CMK (cell line): ENCODE results near the gene CKAP2.
"Not testable (repeated sequence)": the region's sequence is repeated elsewhere in the genome, so short reads cannot be mapped to it uniquely, and the experiment has no call there.

Source experiments
- DNase-seq: peaks from one replicate; pipeline ENCODE4 v3.0.0-alpha.2; 2010; ENCODE audit warnings: low read depth

Gene CKAP2

GRCh38 chr13:52454820-52455676, at the start of gene CKAP2:
Gene CKAP2, plus strand, starts transcription at chr13:52455478. Its CDS starts 79 bp downstream, at chr13:52455557.
- DNase-seq: peak; percentile 94

- DNase-seq: peak; percentile 46
Observed at GRCh38 chr13:52405767-52406494, 49.3 kb upstream of the CKAP2 start, which contains the start of gene THSD1. Gene THSD1, minus strand, starts transcription at chr13:52406172. Its CDS starts 3,572 bp downstream, at chr13:52402600.

DNA sequence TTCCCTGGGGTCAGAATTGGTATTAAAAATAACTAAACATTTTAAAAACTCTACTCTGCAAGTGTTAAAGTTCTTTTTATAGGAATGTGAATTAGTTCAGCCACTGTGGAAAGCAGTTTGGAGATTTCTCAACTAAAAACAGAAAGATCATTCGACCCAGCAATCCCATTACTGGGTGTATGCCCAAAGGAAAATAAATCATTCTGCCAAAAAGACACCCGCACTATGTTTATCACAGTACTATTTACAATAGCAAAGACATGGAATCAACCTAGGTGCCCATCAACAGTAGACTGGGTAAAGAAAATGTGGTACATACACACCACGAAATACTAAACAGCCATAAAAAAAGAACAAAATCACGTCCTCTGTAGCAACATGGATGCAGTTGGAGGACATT, 48.6 kb upstream of the CKAP2 start:
- no peak for DNase-seq

- not testable (repeated sequence) for DNase-seq
Observed at GRCh38 chr13:52407436-52407835, 47.8 kb upstream of the CKAP2 start.

DNA sequence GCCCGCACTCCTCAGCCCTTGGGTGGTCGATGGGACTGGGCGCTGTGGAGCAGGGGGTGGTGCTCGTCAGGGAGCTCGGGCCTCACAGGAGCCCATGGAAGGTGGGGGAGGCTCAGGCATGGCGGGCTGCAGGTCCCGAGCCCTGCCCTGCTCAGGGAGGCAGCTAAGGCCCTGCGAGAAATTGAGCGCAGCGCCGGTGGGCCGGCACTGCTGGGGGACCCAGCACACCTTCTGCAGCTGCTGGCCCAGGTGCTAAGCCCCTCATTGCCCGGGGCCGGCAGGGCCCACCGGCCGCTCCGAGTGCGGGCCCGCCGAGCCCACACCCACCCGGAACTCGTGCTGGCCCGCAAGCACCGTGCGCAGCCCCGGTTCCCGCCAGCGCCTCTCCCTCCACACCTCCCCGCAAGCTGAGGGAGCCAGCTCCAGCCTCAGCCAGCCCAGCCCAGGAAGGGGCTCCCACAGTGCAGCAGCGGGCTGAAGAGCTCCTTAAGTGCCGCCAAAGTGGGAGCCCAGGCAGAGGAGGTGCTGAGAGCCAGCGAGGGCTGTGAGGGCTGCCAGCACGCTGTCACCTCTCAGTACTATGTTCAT, 47.1 kb upstream of the CKAP2 start:
- DNase-seq: not testable (repeated sequence)

- DNase-seq: no peak
Observed at GRCh38 chr13:52411629-52412028, 43.6 kb upstream of the CKAP2 start.

DNA sequence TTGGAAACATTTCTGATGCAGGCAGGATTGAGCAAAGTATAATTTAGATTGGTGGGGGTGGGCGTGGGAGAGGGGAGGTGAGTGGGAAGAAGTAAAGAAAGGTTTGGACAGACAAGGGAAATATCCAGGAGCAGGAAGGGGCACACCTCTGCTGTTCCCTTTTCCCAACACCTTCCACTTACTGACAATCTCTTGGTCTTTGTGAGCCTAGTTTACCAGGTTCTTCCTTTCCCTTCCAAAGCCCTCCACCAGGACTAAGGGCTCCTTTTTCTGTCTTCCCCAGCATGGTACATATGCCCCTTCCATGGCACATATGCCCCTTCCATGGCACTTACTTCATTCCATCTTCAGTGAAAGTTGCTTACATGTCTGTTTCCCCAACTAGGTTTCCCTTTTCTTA, 43.1 kb upstream of the CKAP2 start:
- no peak for DNase-seq

DNA sequence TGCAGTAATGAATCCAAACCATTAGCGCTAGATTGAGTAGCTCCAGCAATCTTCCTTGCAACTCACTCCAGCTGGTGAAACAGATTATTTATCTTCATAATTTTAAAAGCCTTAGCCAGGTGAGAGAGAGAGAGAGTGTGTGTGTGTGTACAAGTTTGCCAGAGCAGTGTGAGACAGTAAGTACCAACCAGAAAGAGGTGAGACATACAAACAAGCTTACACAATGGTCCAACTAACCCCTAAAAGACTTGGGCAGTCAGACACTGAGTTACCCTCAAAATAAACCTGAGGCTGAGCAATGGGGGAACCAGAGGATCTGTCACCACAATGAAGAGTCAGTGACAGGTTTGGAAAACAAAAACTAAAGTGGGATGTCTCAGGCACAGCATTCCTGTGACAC, 41.2 kb upstream of the CKAP2 start:
- DNase-seq: no peak

GRCh38 chr13:52414963-52415362, 40.3 kb upstream of the CKAP2 start:
- DNase-seq: no peak

DNA sequence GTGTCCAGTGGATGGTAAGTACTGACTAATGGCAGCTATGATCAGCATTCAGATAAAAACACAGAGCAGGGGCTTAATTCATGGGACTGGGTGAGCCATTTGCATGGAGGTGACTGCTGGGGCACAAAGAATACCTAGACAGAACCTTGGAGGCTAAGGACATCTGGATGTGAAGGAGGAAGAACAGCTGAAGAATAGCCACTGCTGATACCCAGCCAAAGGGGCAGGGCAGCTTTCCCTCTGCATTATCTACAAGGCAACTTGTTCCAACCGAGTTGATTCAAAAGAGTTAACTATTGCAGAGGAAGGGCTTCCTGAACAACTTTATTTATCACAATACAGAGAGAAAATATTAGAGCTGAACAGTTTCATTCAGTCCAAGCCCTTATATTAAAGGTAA, 36.2 kb upstream of the CKAP2 start:
- DNase-seq: no peak

DNA sequence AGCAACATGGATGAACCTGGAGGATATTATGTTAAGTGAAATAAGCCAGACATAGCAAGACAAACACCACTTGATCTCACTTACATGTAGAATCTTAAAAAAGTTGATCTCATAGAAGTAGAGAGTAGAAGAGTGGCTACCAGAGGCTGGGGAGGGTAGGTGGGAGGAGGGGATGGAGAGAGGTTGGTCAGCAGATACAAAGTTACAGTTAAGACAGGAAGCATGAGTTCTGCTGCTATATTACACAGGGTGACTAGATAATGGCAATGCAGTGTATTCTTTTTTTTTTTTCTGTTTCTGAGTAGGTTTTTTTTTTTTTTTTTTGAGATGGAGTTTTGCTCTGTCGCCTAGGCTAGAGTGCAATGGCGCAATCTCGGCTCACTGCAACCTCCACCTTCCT, 34.1 kb upstream of the CKAP2 start:
- peak; percentile 30 for DNase-seq

DNA sequence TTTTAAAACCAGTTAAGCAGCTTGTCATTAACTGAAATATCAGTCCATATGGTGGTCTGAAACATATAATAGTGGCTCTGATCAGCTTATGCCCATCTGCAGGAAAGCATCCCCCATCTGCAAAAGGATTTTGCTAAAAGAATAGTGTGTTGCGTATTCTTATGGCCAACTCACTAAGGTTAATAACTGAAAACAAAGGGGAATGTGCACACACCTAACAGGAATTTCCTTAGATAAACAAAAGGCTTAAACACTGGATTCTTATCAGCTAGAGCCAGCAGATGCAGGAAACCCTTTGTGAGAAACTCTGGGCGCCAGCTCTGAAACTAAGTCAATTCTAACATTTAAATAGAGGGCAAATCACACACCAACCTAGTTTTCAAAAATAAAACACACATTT, 27.0 kb upstream of the CKAP2 start:
- DNase-seq: peak; percentile 84

DNA sequence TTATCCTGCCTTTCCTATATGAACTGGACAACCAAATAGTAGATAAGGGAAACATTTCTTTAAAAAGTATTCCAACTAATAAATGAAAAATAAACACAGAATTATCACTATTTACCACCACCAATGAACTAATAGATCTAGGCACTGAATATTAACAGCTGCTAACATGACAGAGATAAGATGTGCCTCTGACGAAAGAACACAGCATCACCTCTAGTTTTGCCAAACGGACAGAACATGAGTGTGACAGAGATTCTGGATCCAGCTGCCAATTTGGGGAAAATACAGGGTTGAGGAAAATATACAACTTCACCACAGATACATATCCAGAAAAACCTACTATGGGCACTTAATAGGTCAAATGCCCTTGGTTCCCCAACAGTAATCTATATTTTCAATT, 22.8 kb upstream of the CKAP2 start:
- DNase-seq: no peak

DNA sequence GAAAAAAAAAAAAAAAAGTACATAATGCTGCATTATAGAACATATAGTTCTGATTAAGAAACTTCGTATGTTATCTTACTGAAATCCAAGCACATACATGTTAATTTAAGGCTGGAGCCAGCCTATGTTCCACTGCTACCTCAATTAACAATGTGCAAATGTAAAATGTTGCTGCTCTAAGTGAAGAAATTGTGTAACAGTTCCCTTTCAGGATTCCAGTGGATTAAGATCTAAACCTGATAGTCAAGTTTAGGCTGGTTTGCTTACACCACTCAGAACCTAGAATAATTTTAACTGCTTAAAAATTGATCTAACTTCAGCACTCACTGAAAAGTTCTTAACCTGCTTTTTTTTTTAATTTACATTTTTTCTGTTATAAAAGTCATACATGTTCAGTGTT, 9.0 kb upstream of the CKAP2 start:
- DNase-seq: no peak

- DNase-seq: no peak
Observed at GRCh38 chr13:52447354-52447753, 7.9 kb upstream of the CKAP2 start.

- no peak for DNase-seq
Observed at GRCh38 chr13:52447815-52448552, 7.3 kb upstream of the CKAP2 start.

DNA sequence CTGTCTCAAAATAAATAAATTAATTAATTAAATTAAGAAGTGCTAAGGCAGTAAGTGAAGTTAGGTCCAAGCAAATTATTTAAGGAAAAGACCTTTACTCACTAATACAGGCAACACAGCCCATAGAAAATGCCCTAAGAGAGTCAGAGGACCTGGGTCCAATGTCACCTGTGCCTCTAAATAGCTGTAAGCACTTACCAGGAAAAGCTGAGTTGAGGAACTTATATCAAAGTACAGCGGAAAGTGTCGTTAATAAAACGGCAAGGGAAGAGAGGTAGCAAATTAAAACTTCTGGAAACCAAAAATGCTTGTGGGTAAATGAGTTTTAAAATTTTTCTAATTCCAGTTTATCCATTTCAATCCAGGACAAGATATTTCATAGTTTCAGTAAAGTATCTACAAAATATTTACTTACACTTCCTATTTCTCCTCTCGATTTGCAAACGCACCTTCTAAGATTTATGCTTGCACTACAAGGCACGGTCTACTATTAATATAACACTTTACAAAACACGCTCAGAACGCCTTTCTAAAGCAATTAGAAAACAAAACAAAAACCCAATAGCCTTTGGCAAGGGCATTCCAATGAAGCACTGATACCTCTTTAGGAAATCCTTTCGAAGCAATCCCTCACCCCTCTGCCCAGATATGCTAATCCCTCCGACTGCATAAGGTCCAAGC, 5.8 kb upstream of the CKAP2 start:
- no peak for DNase-seq

DNA sequence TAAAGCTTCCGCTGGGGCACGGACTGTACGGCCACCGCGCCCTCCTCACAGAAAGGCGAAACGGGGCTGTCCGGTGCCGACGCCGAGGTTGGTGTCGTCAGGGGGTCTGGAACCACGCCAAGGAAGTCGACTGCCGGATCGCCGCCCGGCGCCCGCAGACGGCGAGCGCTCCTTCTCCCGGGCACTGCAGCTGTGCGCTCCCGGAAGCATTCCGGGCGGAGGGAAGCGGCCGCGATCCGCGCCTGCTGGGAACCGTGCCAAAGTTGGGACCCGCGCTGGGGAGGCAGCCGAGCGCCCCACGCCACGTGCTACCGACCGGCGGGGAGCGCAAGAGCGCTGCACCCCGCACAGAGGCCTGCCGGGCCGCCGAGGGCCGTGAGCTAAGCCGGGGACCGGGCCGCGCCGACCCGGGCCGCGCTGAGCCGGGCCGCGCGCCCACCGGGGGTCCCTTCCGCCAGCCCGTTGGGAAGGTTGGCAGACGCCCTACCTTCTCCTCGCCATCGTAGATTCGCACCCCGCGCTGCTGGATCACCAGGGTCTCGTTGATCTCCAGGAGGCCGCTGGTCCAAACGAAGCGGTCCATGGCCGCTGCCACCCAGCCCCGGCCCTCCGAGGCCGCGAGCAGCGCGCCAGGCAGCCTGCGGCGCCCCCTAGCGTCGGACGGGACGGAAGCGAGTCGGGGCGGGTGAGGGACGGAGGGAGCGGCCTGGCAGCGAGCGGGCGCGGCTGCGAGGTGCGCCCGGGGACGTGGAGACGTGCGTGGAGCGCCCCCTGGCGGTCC, 5.1 kb upstream of the CKAP2 start, which contains the start of gene VPS36:
TSS of gene VPS36 (minus strand) at position 623 of the 781 bp plus-strand sequence. CDS start at position 583, 40 bp downstream.
- DNase-seq: peak; percentile 95

GRCh38 chr13:52450793-52451116, 4.5 kb upstream of the CKAP2 start:
- no peak for DNase-seq

- DNase-seq: no peak
Observed at GRCh38 chr13:52451135-52451804, 4.0 kb upstream of the CKAP2 start.
